Measurements from ENCODE around the gene OSR1. TPM values are rescaled to one million over a fixed set of nuclear protein-coding genes. Genes with fewer than 3 reads are reported as not detected.

OSR1 gene
- total and polyA plus RNA-seq, 9 of the 15 experiments (the other 6 are each of a cell fraction or from before 2014, with no cell fraction given), result not detected

DNA sequence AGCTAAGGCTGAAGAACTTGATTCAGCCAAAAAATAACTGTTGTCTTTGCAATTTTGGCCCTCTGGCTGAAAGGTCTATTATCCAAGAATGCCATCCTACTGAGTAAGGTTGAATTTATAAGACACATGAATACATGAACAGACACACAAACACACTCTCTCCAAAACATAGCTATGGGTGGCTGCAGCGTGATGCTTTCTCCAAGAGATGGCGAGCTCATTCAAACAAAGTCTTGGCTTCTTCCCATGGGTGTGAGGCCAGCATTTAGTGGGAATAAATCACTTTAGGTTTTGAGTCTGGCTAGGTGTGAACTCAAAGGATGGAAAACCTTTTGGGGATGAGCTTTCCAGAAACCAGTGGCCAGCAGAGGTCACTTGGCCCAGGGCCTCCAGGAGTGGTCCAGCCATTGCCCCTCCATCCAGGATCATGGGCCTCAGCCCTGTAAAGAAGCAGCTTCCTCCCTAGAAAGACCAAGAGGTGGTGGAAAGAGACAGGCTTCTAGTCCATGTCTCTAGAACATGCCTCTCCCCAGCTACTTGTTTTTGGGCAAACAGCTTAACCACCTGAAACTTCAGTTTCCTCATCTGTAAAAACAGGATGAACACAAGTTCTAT, 11.0 kb upstream of the OSR1 start:
- WGBS (ENCODE audit: insufficient coverage, low coverage, missing lambda C conversion rate), result 0% methylated on average over 2 of the region's 2 CpGs
- intact Hi-C loops (cut with micrococcal nuclease) (loop anchor here (10.0 kb wide), 2 partner anchors 295 to 375 kb away; no protein-coding TSS in a partner anchor), in situ Hi-C loops (cut with MboI) (loop anchor here (5.0 to 25.0 kb wide), 2 partner anchors 837 to 932 kb away; no protein-coding TSS in a partner anchor)
- Histone ChIP-seq H3K27me3 (ENCODE audit: control insufficient read depth in 2 of 2, insufficient read depth in 2 of 2, low read length in 2 of 2) (no peaks in the 10 kb centered on the region), H3K9me1 (ENCODE audit: control insufficient read depth, insufficient read depth, low read length) (no peaks in the 10 kb centered on the region), H4K20me1 (replicated peaks; ENCODE audit: control insufficient read depth, insufficient read depth, low read length) (no peaks in the 10 kb centered on the region), H3K27ac (ENCODE audit: extremely low read depth, low read depth, low read length) (no peak overlapping the region), H3K4me2 (ENCODE audit: insufficient read depth, low read length) (no peak overlapping the region), H3K9me3 (replicated peaks; ENCODE audit: control insufficient read depth, insufficient read depth, low read depth, low read length) (no peaks in the 10 kb centered on the region), H3K36me3 (ENCODE audit: control insufficient read depth, insufficient read depth, low read length) (no peaks in the 10 kb centered on the region), H3K4me1 (replicated peaks in 1 of 2; ENCODE audit: control insufficient read depth in 2 of 2, insufficient read depth in 2 of 2, low read length in 2 of 2) (no peaks in the 10 kb centered on the region), H3K4me3 (no peak overlapping the region), H2AFZ (ENCODE audit: low read depth, low read length) (no peak overlapping the region), H3K9ac (ENCODE audit: insufficient read depth in 1 of 2, low read depth in 2 of 2, low read length in 2 of 2) (no peak overlapping the region), H3K79me2 (ENCODE audit: control insufficient read depth, insufficient read depth, low read length) (no peaks in the 10 kb centered on the region)
- no peak for TF ChIP-seq DEAF1 (CRISPR knock-in tag; IDR thresholded peaks at IDR 0.05)
- no peak for TF ChIP-seq ZKSCAN3 (CRISPR knock-in tag; IDR thresholded peaks at IDR 0.05)
- TF ChIP-seq ARID1B (IDR thresholded peaks at IDR 0.05), result no peak
- TF ChIP-seq PHTF2 (CRISPR knock-in tag; IDR thresholded peaks at IDR 0.05), result no peak
- TF ChIP-seq ETS2 (tag; IDR thresholded peaks at IDR 0.05; ENCODE audit: borderline replicate concordance, poor library complexity, severe bottlenecking), result no peak
- TF ChIP-seq E2F8 (IDR thresholded peaks at IDR 0.05; ENCODE audit: low read depth, partially characterized antibody), result no peak
- no peak for TF ChIP-seq ZBTB7A (IDR thresholded peaks at IDR 0.05; ENCODE audit: borderline replicate concordance, control insufficient read depth, low read depth, low read length)
- TF ChIP-seq SETDB1 (IDR thresholded peaks at IDR 0.05; ENCODE audit: low read length), result no peak
- no peak for TF ChIP-seq ZZZ3 (IDR thresholded peaks at IDR 0.05)
- no peak for TF ChIP-seq RFX7 (CRISPR knock-in tag; IDR thresholded peaks at IDR 0.05)
- ChIA-PET POLR2A (no interaction called here), CTCF (ENCODE audit: low intra/inter-chr PET ratio) (no interaction called here)
- no peak for ATAC-seq
- no peak for FAIRE-seq
- no peak for DNase-seq (ENCODE audit: extremely low read depth in 1 of 4, low spot score in 3 of 4)
- no TSS peak for BruUV-seq (replicated peaks)
